HepG2 (cell line): ENCODE measurements around the gene GPR137. TPM values are rescaled to one million over a fixed set of nuclear protein-coding genes. Genes with fewer than 3 reads are reported as not detected.

Experiments used
- ATF7-NPFF ChIP-seq: sonication (generic); formaldehyde crosslinking; IDR thresholded peaks from 2 replicates; pipeline ENCODE4 v1.8.1; 2023; ENCODE audit warnings: mild to moderate bottlenecking, low read depth, missing genetic modification reagents, moderate library complexity
- CHCHD3 ChIP-seq: sonication (generic); formaldehyde crosslinking; IDR thresholded peaks from 2 replicates; pipeline ENCODE4 v1.8.0; 2022; ENCODE audit warnings: mild to moderate bottlenecking, missing genetic modification reagents, moderate library complexity
- GZF1 ChIP-seq: sonication (generic); formaldehyde crosslinking; IDR thresholded peaks from 2 replicates; pipeline ENCODE4 v1.5.1; 2020; ENCODE audit warnings: mild to moderate bottlenecking, missing genetic modification reagents
- HOXA5 ChIP-seq: sonication (generic); formaldehyde crosslinking; IDR thresholded peaks from 2 replicates; pipeline ENCODE4 v1.4.0; 2020; ENCODE audit warnings: missing genetic modification reagents
- MXD4 ChIP-seq: IDR thresholded peaks from 2 replicates; pipeline ENCODE4 v1.6.1; 2016; ENCODE audit warnings: mild to moderate bottlenecking, missing biosample characterization, missing genetic modification reagents
- MXI1 ChIP-seq: IDR thresholded peaks from 3 replicates; pipeline ENCODE4 v1.6.1; 2012; ENCODE audit warnings: low read depth, low read length, inconsistent platforms, borderline replicate concordance
- NCOA1 ChIP-seq: sonication (generic); formaldehyde crosslinking; IDR thresholded peaks from 2 replicates; pipeline ENCODE4 v1.9.0; 2021; ENCODE audit warnings: missing genetic modification reagents
- NCOA5 ChIP-seq: sonication (generic); formaldehyde crosslinking; IDR thresholded peaks from 2 replicates; pipeline ENCODE4 v1.4.0; 2020; ENCODE audit warnings: missing genetic modification reagents
- NFKB2 ChIP-seq: sonication (generic); formaldehyde crosslinking; IDR thresholded peaks from 2 replicates; pipeline ENCODE4 v1.4.0; 2020; ENCODE audit warnings: missing genetic modification reagents, borderline replicate concordance
- PCBP2 ChIP-seq: fragments of 200-400 bp; formaldehyde crosslinking; optimal IDR thresholded peaks from 2 replicates; pipeline ENCODE3; 2018; ENCODE audit warnings: low read length, low read depth; ENCODE audit not compliant: poor library complexity, severe bottlenecking
- PRMT3 ChIP-seq: sonication (generic); formaldehyde crosslinking; IDR thresholded peaks from 2 replicates; pipeline ENCODE4 v1.8.1; 2022; ENCODE audit warnings: low read depth, mild to moderate bottlenecking, moderate library complexity, missing genetic modification reagents, borderline replicate concordance
- SYNCRIP ChIP-seq: fragments of 200-400 bp; formaldehyde crosslinking; IDR thresholded peaks from 2 replicates; pipeline ENCODE4 v1.6.1; 2018; ENCODE audit warnings: mild to moderate bottlenecking, low read depth, low read length; ENCODE audit not compliant: insufficient read depth
- TEAD2 ChIP-seq: sonication (generic); formaldehyde crosslinking; IDR thresholded peaks from 2 replicates; pipeline ENCODE4 v1.9.0; 2021; ENCODE audit warnings: missing genetic modification reagents
- ZNF256 ChIP-seq: sonication (generic); formaldehyde crosslinking; conservative IDR thresholded peaks from 2 replicates; pipeline ENCODE4 v1.4.0; 2020; ENCODE audit warnings: missing genetic modification reagents
- ZNF496 ChIP-seq: sonication (generic); formaldehyde crosslinking; IDR thresholded peaks from 2 replicates; pipeline ENCODE4 v1.8.1; 2023; ENCODE audit warnings: mild to moderate bottlenecking, moderate library complexity, missing genetic modification reagents; ENCODE audit not compliant: insufficient replicate concordance
- ZNF629 ChIP-seq: sonication (generic); formaldehyde crosslinking; conservative IDR thresholded peaks from 2 replicates; pipeline ENCODE4 v1.5.0; 2020; ENCODE audit warnings: missing genetic modification reagents
- ZNF674 ChIP-seq: sonication (generic); formaldehyde crosslinking; IDR thresholded peaks from 2 replicates; pipeline ENCODE4 v1.5.0; 2020; ENCODE audit warnings: low read depth, mild to moderate bottlenecking, missing genetic modification reagents
- ZNF768 ChIP-seq: sonication (generic); formaldehyde crosslinking; IDR thresholded peaks from 2 replicates; pipeline ENCODE4 v1.4.0; 2020; ENCODE audit warnings: missing genetic modification reagents
- polyA plus RNA-seq, 8 experiments: library from polyadenylated mRNA; depleted of rRNA in 3 of 8; stranded (reverse) in 7 of 8; unstranded in 1 of 8; fragments of >200 nt; fragmentation: Illumina TruSeq in 4 of 8; extraction: Trizol in 4 of 8; gene quantifications; 2 replicates each; pipeline versions ENCODE4 v1.2.1 to v1.2.3, GENCODE V29; 2011 to 2016; ENCODE audit warnings: low read depth in 4 of 8, missing spikeins in 1 of 8, mixed read lengths in 1 of 8; ENCODE audit not compliant: insufficient read depth in 1 of 8
- total RNA-seq, 5 experiments: library from RNA; depleted of rRNA; stranded (reverse); fragments of >200 nt; fragmentation: Illumina TruSeq; extraction: Trizol; gene quantifications; 2 replicates each; pipeline ENCODE4 v1.2.3, GENCODE V29; 2016; ENCODE audit warnings: low read depth in 1 of 5
- TF ChIP-seq, protein P1 (sequence below): sonication (generic); formaldehyde crosslinking; IDR thresholded peaks from 2 replicates; pipeline ENCODE4 v1.4.0; 2020; ENCODE audit warnings: missing genetic modification reagents
- TF ChIP-seq, protein P2 (sequence below): sonication (generic); formaldehyde crosslinking; IDR thresholded peaks from 2 replicates; pipeline ENCODE4 v1.4.0; 2020; ENCODE audit warnings: missing genetic modification reagents

The GPR137 gene
- total and polyA plus RNA-seq, 2 of the 13 experiments (the other 11 are each of a cell fraction or from before 2014, with no cell fraction given) = 8.5 to 13.2 TPM

DNA sequence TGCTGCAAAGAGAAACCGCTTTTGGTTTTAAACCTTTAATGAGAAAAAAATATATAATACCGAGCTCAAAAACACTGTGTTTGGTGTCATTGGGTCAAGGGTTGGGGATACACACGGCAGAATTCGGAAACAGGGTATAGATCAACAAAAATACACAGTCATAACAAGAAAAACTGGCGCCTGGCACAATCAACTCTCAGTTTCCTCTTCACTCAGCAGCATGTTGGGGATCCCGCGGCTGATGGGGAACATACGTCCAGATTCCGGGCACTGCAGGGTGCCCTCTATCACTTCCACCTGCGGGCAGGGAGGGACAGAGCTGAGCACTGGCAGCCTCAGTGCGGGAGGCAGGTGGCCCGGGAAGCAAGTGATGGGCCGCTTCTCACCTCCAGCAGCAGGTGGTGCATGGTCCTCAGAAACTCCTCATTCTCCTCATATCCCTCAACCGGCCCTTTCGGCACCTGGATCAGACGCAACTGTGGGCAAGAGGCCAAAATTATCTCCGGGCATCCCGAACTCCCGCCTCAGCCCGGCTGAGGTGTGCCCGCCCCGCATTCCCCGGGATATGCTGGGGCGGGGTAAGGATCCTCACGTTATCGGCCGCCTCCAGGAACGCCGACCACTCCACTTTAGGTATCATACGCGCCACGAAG lies 31.1 kb downstream of the GPR137 start (continued):
- TF ChIP-seq, protein P1, sequence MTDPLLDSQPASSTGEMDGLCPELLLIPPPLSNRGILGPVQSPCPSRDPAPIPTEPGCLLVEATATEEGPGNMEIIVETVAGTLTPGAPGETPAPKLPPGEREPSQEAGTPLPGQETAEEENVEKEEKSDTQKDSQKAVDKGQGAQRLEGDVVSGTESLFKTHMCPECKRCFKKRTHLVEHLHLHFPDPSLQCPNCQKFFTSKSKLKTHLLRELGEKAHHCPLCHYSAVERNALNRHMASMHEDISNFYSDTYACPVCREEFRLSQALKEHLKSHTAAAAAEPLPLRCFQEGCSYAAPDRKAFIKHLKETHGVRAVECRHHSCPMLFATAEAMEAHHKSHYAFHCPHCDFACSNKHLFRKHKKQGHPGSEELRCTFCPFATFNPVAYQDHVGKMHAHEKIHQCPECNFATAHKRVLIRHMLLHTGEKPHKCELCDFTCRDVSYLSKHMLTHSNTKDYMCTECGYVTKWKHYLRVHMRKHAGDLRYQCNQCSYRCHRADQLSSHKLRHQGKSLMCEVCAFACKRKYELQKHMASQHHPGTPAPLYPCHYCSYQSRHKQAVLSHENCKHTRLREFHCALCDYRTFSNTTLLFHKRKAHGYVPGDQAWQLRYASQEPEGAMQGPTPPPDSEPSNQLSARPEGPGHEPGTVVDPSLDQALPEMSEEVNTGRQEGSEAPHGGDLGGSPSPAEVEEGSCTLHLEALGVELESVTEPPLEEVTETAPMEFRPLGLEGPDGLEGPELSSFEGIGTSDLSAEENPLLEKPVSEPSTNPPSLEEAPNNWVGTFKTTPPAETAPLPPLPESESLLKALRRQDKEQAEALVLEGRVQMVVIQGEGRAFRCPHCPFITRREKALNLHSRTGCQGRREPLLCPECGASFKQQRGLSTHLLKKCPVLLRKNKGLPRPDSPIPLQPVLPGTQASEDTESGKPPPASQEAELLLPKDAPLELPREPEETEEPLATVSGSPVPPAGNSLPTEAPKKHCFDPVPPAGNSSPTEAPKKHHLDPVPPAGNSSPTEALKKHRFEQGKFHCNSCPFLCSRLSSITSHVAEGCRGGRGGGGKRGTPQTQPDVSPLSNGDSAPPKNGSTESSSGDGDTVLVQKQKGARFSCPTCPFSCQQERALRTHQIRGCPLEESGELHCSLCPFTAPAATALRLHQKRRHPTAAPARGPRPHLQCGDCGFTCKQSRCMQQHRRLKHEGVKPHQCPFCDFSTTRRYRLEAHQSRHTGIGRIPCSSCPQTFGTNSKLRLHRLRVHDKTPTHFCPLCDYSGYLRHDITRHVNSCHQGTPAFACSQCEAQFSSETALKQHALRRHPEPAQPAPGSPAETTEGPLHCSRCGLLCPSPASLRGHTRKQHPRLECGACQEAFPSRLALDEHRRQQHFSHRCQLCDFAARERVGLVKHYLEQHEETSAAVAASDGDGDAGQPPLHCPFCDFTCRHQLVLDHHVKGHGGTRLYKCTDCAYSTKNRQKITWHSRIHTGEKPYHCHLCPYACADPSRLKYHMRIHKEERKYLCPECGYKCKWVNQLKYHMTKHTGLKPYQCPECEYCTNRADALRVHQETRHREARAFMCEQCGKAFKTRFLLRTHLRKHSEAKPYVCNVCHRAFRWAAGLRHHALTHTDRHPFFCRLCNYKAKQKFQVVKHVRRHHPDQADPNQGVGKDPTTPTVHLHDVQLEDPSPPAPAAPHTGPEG (CRISPR knock-in tag) = 0 out of 2 replicates have a peak, but pooled peaks have one; percentile 11
- no peak for TF ChIP-seq SYNCRIP
- no peak for TF ChIP-seq MXD4 (CRISPR knock-in tag)
- TF ChIP-seq, protein P2, sequence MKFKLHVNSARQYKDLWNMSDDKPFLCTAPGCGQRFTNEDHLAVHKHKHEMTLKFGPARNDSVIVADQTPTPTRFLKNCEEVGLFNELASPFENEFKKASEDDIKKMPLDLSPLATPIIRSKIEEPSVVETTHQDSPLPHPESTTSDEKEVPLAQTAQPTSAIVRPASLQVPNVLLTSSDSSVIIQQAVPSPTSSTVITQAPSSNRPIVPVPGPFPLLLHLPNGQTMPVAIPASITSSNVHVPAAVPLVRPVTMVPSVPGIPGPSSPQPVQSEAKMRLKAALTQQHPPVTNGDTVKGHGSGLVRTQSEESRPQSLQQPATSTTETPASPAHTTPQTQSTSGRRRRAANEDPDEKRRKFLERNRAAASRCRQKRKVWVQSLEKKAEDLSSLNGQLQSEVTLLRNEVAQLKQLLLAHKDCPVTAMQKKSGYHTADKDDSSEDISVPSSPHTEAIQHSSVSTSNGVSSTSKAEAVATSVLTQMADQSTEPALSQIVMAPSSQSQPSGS (CRISPR knock-in tag) = no peak
- TF ChIP-seq PCBP2 = no peak
- peak; percentile 50; the same call in 1 of the 2 replicates for TF ChIP-seq ATF7-NPFF (CRISPR knock-in tag)
- no peak for TF ChIP-seq GZF1
- 0 out of 2 replicates have a peak, but pooled peaks have one; percentile 15 for TF ChIP-seq NCOA1 (CRISPR knock-in tag)
- TF ChIP-seq ZNF768 (CRISPR knock-in tag) = no peak
- 0 out of 2 replicates have a peak, but pooled peaks have one; percentile 9 for TF ChIP-seq ZNF674 (CRISPR knock-in tag)
- no peak for TF ChIP-seq CHCHD3 (CRISPR knock-in tag)
- 0 out of 2 replicates have a peak, but pooled peaks have one; percentile 22 for TF ChIP-seq NCOA5 (CRISPR knock-in tag)
- TF ChIP-seq PRMT3 (CRISPR knock-in tag) = 0 out of 2 replicates have a peak, but pooled peaks have one; percentile 64
- TF ChIP-seq ZNF256 (CRISPR knock-in tag) = 0 out of 2 replicates have a peak, but pooled peaks have one; percentile 40
- TF ChIP-seq HOXA5 (CRISPR knock-in tag) = 0 out of 2 replicates have a peak, but pooled peaks have one; percentile 11
- no peak for TF ChIP-seq ZNF496 (CRISPR knock-in tag)
- TF ChIP-seq ZNF629 (CRISPR knock-in tag) = no peak
- no peak for TF ChIP-seq MXI1
- TF ChIP-seq TEAD2 (CRISPR knock-in tag) = 0 out of 2 replicates have a peak, but pooled peaks have one; percentile 10
- no peak for TF ChIP-seq NFKB2 (CRISPR knock-in tag)
